Measurements from ENCODE around the gene DDX56. TPM values are rescaled to one million over a fixed set of nuclear protein-coding genes. Genes with fewer than 3 reads are reported as not detected.
A peak's percentile ranks its signal among the peaks of the same experiment; 100 is the strongest.

DDX56 gene
- total and polyA plus RNA-seq, 9 of the 15 experiments (the other 6 are each of a cell fraction or from before 2014, with no cell fraction given), result 33.0 to 145 (median 102) TPM

- WGBS (ENCODE audit: insufficient coverage, low coverage, missing lambda C conversion rate), result 59% methylated on average over 19 of the region's 20 CpGs
- ATAC-seq, result peak; percentile 19; the same call in 2 of the 3 replicates
- POLR2A ChIA-PET, result interaction anchor here (0.6 kb wide), 1 partner anchor 582 kb away, joined by 3 read pairs; no protein-coding TSS in a partner anchor
- H3K4me2 ChIP-seq (ENCODE audit: insufficient read depth, low read length), result no peak within 1 kb of the TSS
- CTCF ChIA-PET (ENCODE audit: low intra/inter-chr PET ratio), result no interaction called here
- H4K20me1 ChIP-seq (replicated peaks; ENCODE audit: control insufficient read depth, insufficient read depth, low read length), result no peaks in the 10 kb centered on the region
- no peaks in the 10 kb centered on the region for H3K9me1 ChIP-seq (ENCODE audit: control insufficient read depth, insufficient read depth, low read length)
- H3K4me1 ChIP-seq (replicated peaks in 1 of 2; ENCODE audit: control insufficient read depth in 2 of 2, insufficient read depth in 2 of 2, low read length in 2 of 2), result peaks cover 3 to 37% of the 10 kb centered on the region in 2 experiments; a peak in 4 of 5 replicates
- DNase-seq (ENCODE audit: extremely low read depth in 1 of 4, low spot score in 3 of 4), result peak in 2 of 4 experiments; percentile 29 to 38
- no peaks in the 10 kb centered on the region for H3K36me3 ChIP-seq (ENCODE audit: control insufficient read depth, insufficient read depth, low read length)
- H3K79me2 ChIP-seq (ENCODE audit: control insufficient read depth, insufficient read depth, low read length), result no peaks in the 10 kb centered on the region
- H3K9me3 ChIP-seq (replicated peaks; ENCODE audit: control insufficient read depth, insufficient read depth, low read depth, low read length), result no peaks in the 10 kb centered on the region
- H3K27me3 ChIP-seq (ENCODE audit: control insufficient read depth in 2 of 2, insufficient read depth in 2 of 2, low read length in 2 of 2), result no peaks in the 10 kb centered on the region
- no peak within 1 kb of the TSS for H3K27ac ChIP-seq (ENCODE audit: extremely low read depth, low read depth, low read length)
- no peak for FAIRE-seq
- in situ Hi-C loops (cut with MboI) (no loop called here), intact Hi-C loops (cut with micrococcal nuclease) (no loop called here)
- TF ChIP-seq HNRNPK (IDR thresholded peaks at IDR 0.05; ENCODE audit: low read depth, low read length, poor library complexity, severe bottlenecking) (no peak), ZFP36 (IDR thresholded peaks at IDR 0.05; ENCODE audit: low read depth, low read length, partially characterized antibody) (peak; percentile 4)
- H3K9ac ChIP-seq (ENCODE audit: insufficient read depth in 1 of 2, low read depth in 2 of 2, low read length in 2 of 2), result peak within 1 kb of the TSS in 1 of 2 experiments; percentile 81; a peak in 2 of 4 replicates
- no peak within 1 kb of the TSS for H3K4me3 ChIP-seq
- H2AFZ ChIP-seq (ENCODE audit: low read depth, low read length), result no peak within 1 kb of the TSS
- no TSS peak for BruUV-seq (replicated peaks)
Observed at GRCh38 chr7:44541028-44541869, 32.5 kb downstream of the DDX56 start, which contains the start of gene NPC1L1. Gene NPC1L1 (minus strand): TSS chr7:44541330. CDS start chr7:44541259, 71 bp downstream.

GRCh38 chr7:44540592-44541027 is 33.1 kb downstream of the DDX56 start:
- intact Hi-C loops (cut with micrococcal nuclease), result no loop called here
- no peaks in the 10 kb centered on the region for H3K9me1 ChIP-seq (ENCODE audit: control insufficient read depth, insufficient read depth, low read length)
- peak overlapping the region in 1 of 2 experiments; percentile 81; a peak in 2 of 4 replicates for H3K9ac ChIP-seq (ENCODE audit: insufficient read depth in 1 of 2, low read depth in 2 of 2, low read length in 2 of 2)
- in situ Hi-C loops (cut with MboI), result no loop called here
- BruUV-seq (replicated peaks), result no TSS peak
- 40% methylated on average over 5 of the region's 5 CpGs for whole genome bisulfite sequencing (ENCODE audit: insufficient coverage, low coverage, missing lambda C conversion rate)
- no peaks in the 10 kb centered on the region for H3K9me3 ChIP-seq (replicated peaks; ENCODE audit: control insufficient read depth, insufficient read depth, low read depth, low read length)
- POLR2A ChIA-PET, result no interaction called here
- H3K4me3 ChIP-seq, result no peak overlapping the region
- H3K36me3 ChIP-seq (ENCODE audit: control insufficient read depth, insufficient read depth, low read length), result no peaks in the 10 kb centered on the region
- no peak overlapping the region for H3K27ac ChIP-seq (ENCODE audit: extremely low read depth, low read depth, low read length)
- H3K4me1 ChIP-seq (replicated peaks in 1 of 2; ENCODE audit: control insufficient read depth in 2 of 2, insufficient read depth in 2 of 2, low read length in 2 of 2), result peaks cover 3 to 43% of the 10 kb centered on the region in 2 experiments; a peak in 4 of 5 replicates
- no peaks in the 10 kb centered on the region for H3K79me2 ChIP-seq (ENCODE audit: control insufficient read depth, insufficient read depth, low read length)
- H3K4me2 ChIP-seq (ENCODE audit: insufficient read depth, low read length), result no peak overlapping the region
- H2AFZ ChIP-seq (ENCODE audit: low read depth, low read length), result no peak overlapping the region
- ATAC-seq, result no peak
- CTCF ChIA-PET (ENCODE audit: low intra/inter-chr PET ratio), result no interaction called here
- no peaks in the 10 kb centered on the region for H4K20me1 ChIP-seq (replicated peaks; ENCODE audit: control insufficient read depth, insufficient read depth, low read length)
- FAIRE-seq, result no peak
- no peak for DNase-seq (ENCODE audit: extremely low read depth in 1 of 4, low spot score in 3 of 4)
- no peaks in the 10 kb centered on the region for H3K27me3 ChIP-seq (ENCODE audit: control insufficient read depth in 2 of 2, insufficient read depth in 2 of 2, low read length in 2 of 2)
- TF ChIP-seq FOXA3 (CRISPR knock-in tag; conservative IDR thresholded peaks at IDR 0.05 in 1 of 2, IDR thresholded peaks at IDR 0.05 in 1 of 2), result no peak
- no peak for TF ChIP-seq GABPB1 (CRISPR knock-in tag; IDR thresholded peaks at IDR 0.05)
- no peak for TF ChIP-seq UBTF (IDR thresholded peaks at IDR 0.05; ENCODE audit: borderline replicate concordance in 1 of 2, low read depth in 2 of 2, low read length in 2 of 2)
- TF ChIP-seq KLF16 (IDR thresholded peaks at IDR 0.05), result no peak
